GM21390 (cell line): ENCODE data around the gene SMARCA4.
"Not testable (repeated sequence)": the region's sequence is repeated elsewhere in the genome, so short reads cannot be mapped to it uniquely, and the experiment has no call there.

Experiments used
- ATAC-seq: cut with Tn5 transposase; IDR thresholded peaks from one replicate; pipeline ENCODE4 v1.9.1; 2021; ENCODE audit not compliant: unreplicated experiment

The SMARCA4 gene

GRCh38 chr19:10976131-10976892 lies 15.5 kb downstream of the SMARCA4 start:
- no peak for ATAC-seq

DNA sequence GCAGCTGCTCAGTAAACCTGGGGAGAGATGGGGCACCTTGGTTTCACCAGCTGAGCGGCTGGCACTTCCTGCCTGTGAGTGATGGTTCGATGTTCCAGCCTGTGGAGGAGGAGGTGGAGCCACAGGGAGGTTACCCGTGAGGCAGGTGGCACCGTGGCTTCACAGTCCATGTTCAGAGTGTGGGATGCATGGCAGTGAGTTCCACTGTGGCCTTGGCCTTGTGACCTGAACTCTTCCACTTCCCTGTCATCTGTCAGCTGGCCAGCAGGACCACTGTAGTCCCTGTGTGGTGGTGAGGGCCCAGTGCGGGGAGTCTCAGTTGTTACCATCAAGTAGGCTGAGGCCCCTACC lies 16.9 kb downstream of the SMARCA4 start:
- ATAC-seq: no peak

GRCh38 chr19:10979951-10980381 lies 19.1 kb downstream of the SMARCA4 start:
- no peak for ATAC-seq

DNA sequence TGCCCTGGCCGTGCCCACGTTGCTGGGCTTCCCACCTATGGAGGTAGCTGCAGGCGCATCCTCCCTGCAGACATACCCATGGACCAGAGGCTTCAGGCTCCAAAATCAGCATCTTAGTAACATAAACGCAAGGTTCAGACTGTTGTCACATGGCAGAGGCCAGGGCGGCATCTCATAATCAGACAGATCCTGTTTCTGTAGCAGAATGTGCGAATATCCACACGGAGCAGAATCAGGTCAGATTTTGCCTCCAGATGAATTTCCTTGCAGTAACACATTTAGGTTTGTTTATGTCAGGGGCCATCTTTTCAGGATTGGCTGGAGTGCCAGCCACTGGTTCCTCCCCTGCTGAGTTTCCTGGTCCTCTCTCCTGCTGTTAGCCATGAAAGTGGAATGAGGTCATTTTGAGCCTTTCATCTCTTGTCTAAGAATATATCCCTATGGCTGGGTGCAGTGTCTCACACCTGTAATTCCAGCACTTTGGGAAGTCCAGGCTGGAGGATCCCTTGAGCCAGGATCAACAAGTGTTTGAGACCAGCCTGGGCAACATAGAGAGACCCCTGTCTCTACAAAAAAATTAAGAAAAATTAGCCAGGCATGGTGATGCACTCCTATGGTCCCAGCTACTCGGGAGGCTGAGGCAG lies 20.5 kb downstream of the SMARCA4 start:
- ATAC-seq: no peak

- ATAC-seq: no peak
Observed at GRCh38 chr19:10983026-10983425, 22.2 kb downstream of the SMARCA4 start.

DNA sequence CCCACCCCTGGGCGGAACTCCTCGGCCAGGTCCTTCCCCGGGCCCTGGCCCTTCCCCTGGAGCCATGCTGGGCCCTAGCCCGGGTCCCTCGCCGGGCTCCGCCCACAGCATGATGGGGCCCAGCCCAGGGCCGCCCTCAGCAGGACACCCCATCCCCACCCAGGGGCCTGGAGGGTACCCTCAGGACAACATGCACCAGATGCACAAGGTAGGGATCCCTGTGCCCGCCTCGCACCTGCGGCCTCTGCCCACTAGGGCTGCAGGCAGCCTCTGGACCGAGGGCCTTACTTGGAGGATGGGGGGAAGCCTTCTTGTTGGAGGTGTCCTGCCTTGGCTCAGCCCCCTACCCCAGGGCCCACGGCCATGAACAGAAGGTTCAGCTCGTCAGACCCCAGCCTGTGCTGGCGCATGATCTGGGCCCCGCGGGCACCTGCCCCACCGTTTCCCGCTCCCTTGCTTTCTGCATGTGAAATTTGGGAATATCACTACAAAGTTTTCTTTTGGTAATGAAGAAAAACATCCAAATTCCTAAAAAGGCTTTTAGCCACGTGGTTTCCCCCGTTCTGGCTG lies 23.4 kb downstream of the SMARCA4 start:
- ATAC-seq: no peak

GRCh38 chr19:10985502-10985901 lies 24.7 kb downstream of the SMARCA4 start:
- no peak for ATAC-seq

DNA sequence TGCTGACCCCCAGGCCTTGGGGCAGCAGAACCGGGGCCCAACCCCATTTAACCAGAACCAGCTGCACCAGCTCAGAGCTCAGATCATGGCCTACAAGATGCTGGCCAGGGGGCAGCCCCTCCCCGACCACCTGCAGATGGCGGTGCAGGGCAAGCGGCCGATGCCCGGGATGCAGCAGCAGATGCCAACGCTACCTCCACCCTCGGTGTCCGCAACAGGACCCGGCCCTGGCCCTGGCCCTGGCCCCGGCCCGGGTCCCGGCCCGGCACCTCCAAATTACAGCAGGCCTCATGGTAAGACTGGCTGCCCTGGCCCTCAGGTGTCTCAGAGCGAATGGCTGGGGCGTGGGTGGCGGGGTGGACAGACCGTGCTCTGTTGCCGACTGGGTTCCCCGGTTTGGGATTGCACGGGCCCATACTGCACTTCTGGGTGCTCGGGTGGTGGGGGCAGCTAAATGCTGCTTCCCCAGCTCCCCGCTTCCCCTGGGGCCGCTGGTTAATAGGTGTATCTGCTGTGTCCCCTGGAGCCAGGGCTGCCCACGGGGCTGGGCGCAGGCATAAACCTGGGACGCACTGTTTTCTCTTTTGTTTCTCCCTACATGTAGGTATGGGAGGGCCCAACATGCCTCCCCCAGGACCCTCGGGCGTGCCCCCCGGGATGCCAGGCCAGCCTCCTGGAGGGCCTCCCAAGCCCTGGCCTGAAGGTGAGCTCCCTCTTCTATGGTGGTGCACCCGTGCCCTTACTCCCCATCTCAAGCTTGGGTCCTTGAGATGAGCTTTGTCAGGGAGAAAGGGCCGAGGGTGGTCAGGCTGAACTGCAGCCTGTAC lies 25.7 kb downstream of the SMARCA4 start:
- ATAC-seq: no peak

GRCh38 chr19:10987571-10988297 lies 26.9 kb downstream of the SMARCA4 start:
- ATAC-seq: no peak

DNA sequence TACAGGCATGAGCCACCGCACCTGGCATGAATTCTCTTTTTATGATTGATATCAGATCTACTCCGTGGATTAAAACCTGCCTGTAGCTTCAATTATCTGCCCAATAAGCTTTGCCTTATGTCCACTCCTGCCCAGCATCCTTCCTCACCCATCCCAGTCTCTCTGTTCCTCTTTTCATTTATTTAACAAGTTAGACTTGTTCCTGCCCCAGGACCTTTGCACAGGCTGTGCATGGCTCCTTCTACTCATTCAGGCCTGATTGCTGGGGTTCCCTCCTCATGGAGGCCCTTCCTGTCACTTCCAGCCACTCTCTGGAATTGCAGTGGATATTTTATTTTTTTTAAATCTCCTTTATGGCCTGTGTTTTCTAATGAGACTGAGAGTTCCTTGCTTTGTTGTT lies 27.6 kb downstream of the SMARCA4 start:
- ATAC-seq: no peak

DNA sequence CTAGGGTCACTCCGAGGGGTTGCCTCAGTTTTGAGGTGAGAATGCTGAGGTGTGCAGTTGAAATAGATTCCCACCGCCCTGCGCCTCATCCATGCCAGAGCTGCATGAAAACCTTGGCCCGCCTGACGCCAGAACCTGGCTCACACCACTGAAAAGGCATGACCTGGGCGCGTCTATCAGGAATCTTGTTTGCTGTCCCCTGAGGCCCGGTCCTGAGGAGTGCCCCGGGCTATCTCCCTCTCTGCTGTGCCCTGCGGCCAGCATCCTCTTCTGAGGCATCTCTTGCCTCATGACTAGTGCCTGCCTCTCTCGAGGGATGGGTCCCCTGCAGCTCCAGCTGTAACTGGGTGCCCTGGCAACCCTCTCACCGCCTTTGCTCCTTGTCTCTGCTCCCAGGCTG lies 28.1 kb downstream of the SMARCA4 start:
- no peak for ATAC-seq

GRCh38 chr19:10991076-10991475 lies 30.2 kb downstream of the SMARCA4 start:
- no peak for ATAC-seq

- no peak for ATAC-seq
Observed at GRCh38 chr19:10991521-10992081, 30.8 kb downstream of the SMARCA4 start.

- ATAC-seq: not testable (repeated sequence)
Observed at GRCh38 chr19:10992174-10992573, 31.3 kb downstream of the SMARCA4 start.

DNA sequence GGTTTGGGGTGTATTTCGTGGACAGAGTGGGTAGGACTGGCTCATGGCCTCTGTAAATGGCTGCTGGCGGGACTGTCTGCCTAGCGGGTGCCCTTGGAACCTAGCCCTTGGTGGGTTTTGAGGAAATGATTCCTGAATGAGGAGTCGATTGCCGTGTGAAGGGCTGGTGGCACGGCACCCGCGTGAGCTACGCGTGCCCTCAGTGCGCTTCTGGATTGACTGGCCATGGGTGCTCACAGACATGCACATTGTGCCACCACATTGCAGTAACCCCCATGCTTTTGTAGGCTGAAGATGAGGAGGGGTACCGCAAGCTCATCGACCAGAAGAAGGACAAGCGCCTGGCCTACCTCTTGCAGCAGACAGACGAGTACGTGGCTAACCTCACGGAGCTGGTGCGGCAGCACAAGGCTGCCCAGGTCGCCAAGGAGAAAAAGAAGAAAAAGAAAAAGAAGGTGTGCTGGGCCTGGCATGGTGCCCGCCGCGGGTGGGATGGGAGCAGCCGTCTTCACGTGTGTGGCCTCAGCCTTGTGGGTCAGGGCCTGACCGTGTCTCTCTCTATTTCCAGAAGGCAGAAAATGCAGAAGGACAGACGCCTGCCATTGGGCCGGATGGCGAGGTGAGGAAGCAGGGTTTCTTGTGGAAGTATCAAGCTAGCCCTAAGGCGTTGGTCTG lies 35.2 kb downstream of the SMARCA4 start:
- ATAC-seq: no peak

- no peak for ATAC-seq
Observed at GRCh38 chr19:10998045-10998533, 37.3 kb downstream of the SMARCA4 start.

DNA sequence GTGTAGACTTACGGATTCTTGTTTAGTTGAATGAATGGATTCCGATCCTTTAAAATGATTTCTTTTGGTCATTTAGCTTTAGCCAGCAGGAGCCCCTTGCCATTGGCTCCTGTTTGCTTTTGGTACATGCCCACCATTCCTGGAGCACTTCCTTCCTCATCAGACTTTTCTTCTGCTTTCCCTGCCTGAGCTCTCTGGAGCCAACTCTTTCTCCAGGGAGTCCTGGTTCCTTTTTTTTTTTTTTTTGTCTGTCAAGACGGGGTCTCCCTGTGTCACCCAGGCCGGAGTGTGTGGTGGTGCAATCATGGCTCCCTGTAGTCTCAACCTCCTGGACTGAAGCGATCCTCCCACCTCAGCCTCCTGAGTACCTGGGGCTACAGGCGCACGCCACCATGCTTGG lies 37.8 kb downstream of the SMARCA4 start:
- no peak for ATAC-seq

DNA sequence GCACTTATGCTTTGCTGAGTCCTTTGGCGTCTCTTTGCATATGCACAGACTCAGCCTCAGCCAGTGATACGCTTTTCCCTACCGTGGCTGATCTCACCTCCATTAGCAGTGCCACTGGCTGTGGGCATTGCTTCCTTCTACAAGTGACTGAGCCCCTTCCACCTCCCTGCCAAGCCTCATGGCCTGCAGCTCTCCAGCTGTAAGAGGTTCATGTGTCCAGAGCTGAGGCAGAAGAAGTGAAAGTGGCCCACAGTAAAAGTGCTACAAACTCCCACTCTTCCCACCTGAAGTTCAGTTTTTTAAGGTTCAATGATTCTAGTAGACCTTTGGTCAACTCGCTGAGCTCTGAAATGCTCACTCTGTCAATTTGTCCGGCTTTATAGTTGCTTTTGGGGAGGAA lies 44.7 kb downstream of the SMARCA4 start:
- ATAC-seq: no peak

DNA sequence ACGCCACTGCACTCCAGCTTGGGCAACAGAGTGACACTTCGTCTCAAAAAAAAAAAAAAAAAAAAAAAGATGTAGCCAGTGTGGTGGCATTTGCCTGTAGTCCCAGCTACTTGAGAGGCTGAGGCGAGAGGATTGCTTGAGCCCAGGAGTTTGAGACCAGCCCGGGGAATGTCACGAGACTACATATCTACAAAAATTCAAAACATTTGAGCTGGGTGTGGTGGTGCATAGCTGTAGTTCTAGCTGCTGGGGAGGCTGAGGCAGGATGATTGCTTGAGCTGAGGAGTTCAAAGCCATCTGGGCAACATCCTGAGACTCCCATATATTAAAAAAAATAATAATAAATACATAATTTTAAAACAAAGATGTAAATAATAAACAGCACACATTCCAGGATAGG lies 46.6 kb downstream of the SMARCA4 start:
- ATAC-seq: no peak
